Kidney tubule cell (primary cell): ENCODE results near the gene PITPNC1.

Experiments
- DNase-seq: peaks from one replicate; pipeline ENCODE4 v3.0.0-alpha.2; 2018; ENCODE audit warnings: low spot score

The PITPNC1 gene

DNA sequence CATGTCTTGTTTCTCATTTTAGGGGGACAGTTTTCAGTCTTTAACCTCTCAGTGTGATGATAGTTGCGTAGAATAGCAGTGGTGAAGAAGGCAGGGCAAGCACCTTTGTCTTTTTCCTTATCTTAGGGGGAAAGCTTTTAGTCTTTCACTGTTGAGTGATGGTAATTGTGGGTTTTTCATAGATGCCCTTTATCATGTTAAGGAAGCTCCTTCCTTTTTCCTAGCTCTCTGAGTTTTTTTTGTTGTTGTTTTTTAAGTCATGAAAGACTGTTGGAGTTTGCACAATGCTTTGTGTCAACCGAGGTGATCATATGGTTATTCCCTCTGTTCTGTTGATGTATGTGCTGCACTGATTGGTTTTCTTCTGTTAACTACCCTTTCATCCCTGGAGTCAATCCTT is 356.4 kb downstream of the PITPNC1 start:
- DNase-seq, result no peak

GRCh38 chr17:67737145-67737544 is 360.1 kb downstream of the PITPNC1 start:
- no peak for DNase-seq

DNA sequence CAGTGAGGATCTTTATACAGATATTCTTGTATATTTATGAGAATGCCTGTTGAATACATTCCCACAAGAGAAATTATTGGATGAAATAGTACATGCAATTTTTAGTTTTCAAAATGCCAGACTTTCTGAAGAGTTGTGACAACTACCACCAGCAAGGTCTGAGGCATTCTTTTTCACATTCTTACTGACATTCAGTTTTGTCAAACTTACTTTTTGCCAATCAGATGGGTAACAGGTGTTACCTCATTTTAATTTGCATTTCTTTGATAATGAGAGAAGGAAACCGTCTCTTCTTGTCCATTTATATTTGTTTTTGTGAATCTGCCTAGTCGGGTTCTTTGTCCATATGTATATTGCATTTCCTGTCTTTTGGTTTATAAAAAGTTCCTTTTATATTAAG is 364.9 kb downstream of the PITPNC1 start:
- DNase-seq, result no peak
